Esophagus squamous epithelium (tissue), 5 donors: ENCODE results near the gene PPM1F. TPM values are rescaled to one million over a fixed set of nuclear protein-coding genes. Genes with fewer than 3 reads are reported as not detected.
"Not testable (repeated sequence)": the region's sequence is repeated elsewhere in the genome, so short reads cannot be mapped to it uniquely, and the experiment has no call there.

Source experiments
- DNase-seq: peaks from one replicate; lab custom pipeline; 2025; lab: John Stamatoyannopoulos, UW
- H3K27ac ChIP-seq, 4 donors: fragments of 200-600 bp; sonication (generic); one replicate each; pipeline ENCODE4 v1.5.1; 2016 to 2019; ENCODE audit warnings: mild to moderate bottlenecking in 1 of 4
- H3K27me3 ChIP-seq, 4 donors: fragments of 200-600 bp; sonication (generic); 1 replicate in 3 of 4; 2 replicates in 1 of 4; pipeline versions ENCODE4 v1.5.1 to v1.6.0; 2017 to 2021; ENCODE audit warnings: antibody characterized with exemption in 1 of 4
- H3K36me3 ChIP-seq, 3 donors: fragments of 200-600 bp; sonication (generic); one replicate each; pipeline ENCODE4 v1.5.1; 2016 to 2019
- H3K4me1 ChIP-seq, 3 donors: fragments of 200-600 bp; sonication (generic); one replicate each; pipeline ENCODE4 v1.5.1; 2017 to 2019
- H3K4me3 ChIP-seq, 4 donors: fragments of 200-600 bp; sonication (generic); 1 replicate in 3 of 4; 2 replicates in 1 of 4; pipeline ENCODE4 v1.5.1; 2016 to 2019; ENCODE audit warnings: mild to moderate bottlenecking in 2 of 4, moderate library complexity in 1 of 4
- H3K9me3 ChIP-seq, 3 donors: fragments of 200-600 bp; sonication (generic); one replicate each; pipeline ENCODE4 v1.5.1; 2016 to 2019
- CTCF ChIP-seq, 6 experiments: fragments of 450-650 bp in 4 of 6; fragments of 200-600 bp in 2 of 6; sonication (generic) in 2 of 6; IDR thresholded peaks; one replicate each; pipeline ENCODE4 v1.5.1; 2016 to 2019; ENCODE audit warnings: antibody characterized with exemption in 6 of 6, mild to moderate bottlenecking in 4 of 6, moderate library complexity in 4 of 6
- POLR2A ChIP-seq, 4 donors: fragments of 450-650 bp; IDR thresholded peaks; one replicate each; pipeline ENCODE4 v1.6.1; 2017; ENCODE audit warnings: antibody characterized with exemption in 4 of 4, mild to moderate bottlenecking in 4 of 4, moderate library complexity in 3 of 4
- WGBS, 2 donors: methylation state at CpG; one replicate each; pipeline ENCODE4 v1.1.5; 2018; 5-methylcytosine and 5-hydroxymethylcytosine counted together
- intact Hi-C: fragments of 100-400 bp; cut with DNase I; formaldehyde crosslinking; loops from one replicate; pipeline ENCODE4 v1.15.0; 2022
- total RNA-seq, 4 donors: library from RNA; depleted of rRNA; stranded (reverse); fragments of >200 nt; gene quantifications; one replicate each; pipeline ENCODE4 v1.1.0, GENCODE V29; 2016
- donor health status: DM: yes; HTN: yes; CAD: no.

PPM1F gene
- total RNA-seq, 4 donors from 2014 or later, result 22.2 to 39.7 (median 25.9) TPM

DNA sequence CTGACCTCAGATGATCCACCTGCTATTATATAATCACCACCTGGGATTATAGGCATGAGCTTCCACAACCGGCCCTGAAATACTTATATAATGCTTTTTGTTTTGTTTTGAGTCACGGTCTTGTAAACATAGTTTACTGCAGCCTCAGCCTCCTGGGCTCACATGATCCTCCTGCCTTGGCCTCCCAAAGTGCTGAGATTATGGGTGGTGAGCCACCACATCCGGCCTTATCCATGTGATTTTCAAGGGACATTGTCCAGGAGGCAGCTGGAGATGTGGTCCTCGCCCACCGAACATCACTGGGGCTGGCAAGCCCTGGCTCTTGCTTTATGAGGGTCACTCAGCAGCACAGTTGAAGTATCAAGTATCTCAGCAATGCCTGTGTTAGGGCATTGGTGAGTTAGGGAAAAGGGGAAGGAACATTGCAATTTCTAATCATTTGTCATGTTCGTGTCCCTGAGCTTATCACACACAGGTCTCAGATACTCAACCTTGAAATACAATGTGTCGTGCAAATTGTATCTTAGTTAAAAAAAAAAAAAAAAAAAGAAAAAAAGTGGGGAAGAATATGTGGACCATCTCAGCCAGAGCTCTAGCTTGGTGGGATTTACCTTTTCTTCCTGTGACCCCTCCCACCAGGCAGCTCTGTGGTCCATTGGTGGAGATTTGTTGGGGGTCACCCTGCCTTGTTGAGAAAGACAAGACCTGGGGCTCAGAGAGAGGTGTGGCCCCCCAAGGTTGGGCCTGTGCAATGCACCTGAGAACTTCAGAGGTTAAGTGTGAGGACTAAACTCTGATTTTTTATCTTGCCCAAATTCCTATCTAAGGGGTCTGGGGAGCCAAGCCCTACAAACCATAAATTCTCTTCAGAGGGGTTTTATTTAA lies 44.8 kb downstream of the PPM1F start:
- intact Hi-C loops, result no loop called here
- DNase-seq, result no peak
- Histone ChIP-seq H3K4me3 (no peak overlapping the region), H3K36me3 (peaks cover 0 to 7% (median 0%) of the 10 kb centered on the region in 3 donors), H3K4me1 (no peaks in the 10 kb centered on the region), H3K27me3 (no peaks in the 10 kb centered on the region), H3K9me3 (no peaks in the 10 kb centered on the region), H3K27ac (no peak overlapping the region)
- no peak for TF ChIP-seq CTCF (IDR thresholded peaks at IDR 0.05)
- no peak for TF ChIP-seq POLR2A (IDR thresholded peaks at IDR 0.05)
- 86 to 90% methylated on average over 7 of the region's 7 CpGs for WGBS, 2 donors

- H3K27ac ChIP-seq, H3K4me1 ChIP-seq, H3K36me3 ChIP-seq, H3K9me3 ChIP-seq, intact Hi-C loops, H3K27me3 ChIP-seq, H3K4me3 ChIP-seq, DNase-seq: not testable (repeated sequence)
- 82 to 97% methylated on average over 7 to 11 of the region's 11 CpGs for WGBS, 2 donors
These were observed 47.4 kb downstream of the PPM1F start for GRCh38 chr22:21905234-21905633.

- no peaks in the 10 kb centered on the region for H3K9me3 ChIP-seq
- intact Hi-C loops, result no loop called here
- WGBS, 2 donors, result 96 to 100% methylated on average over 2 to 4 of the region's 4 CpGs
- no peaks in the 10 kb centered on the region for H3K4me1 ChIP-seq
- no peak overlapping the region for H3K27ac ChIP-seq
- peaks cover 0 to 7% (median 0%) of the 10 kb centered on the region in 3 donors for H3K36me3 ChIP-seq
- no peak overlapping the region for H3K4me3 ChIP-seq
- no peaks in the 10 kb centered on the region for H3K27me3 ChIP-seq
- no peak for TF ChIP-seq POLR2A (IDR thresholded peaks at IDR 0.05)
- no peak for TF ChIP-seq CTCF (IDR thresholded peaks at IDR 0.05)
- DNase-seq, result no peak
These were observed 48.3 kb downstream of the PPM1F start for GRCh38 chr22:21904250-21904789.

DNA sequence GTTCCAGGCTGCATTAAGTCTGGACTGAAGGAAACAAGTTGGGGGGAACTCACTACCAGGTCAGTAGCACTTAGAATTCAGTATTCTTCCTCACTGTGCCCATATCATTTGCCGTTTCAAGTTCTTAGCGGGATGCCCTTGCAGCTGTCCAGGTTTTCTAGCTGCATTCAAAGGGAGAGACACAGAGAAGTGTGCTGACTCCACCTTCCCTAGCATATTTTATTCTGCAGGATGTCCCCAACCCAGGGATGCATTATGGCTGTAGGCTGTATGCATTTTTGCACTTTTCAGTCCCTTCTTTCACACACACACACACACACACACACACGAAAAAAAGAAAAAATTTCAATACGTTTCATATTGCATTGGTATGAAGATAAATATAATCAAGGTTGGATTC lies 49.4 kb downstream of the PPM1F start:
- H3K27me3 ChIP-seq, result no peaks in the 10 kb centered on the region
- no peaks in the 10 kb centered on the region for H3K4me1 ChIP-seq
- peaks cover 0 to 7% (median 0%) of the 10 kb centered on the region in 3 donors for H3K36me3 ChIP-seq
- TF ChIP-seq POLR2A (IDR thresholded peaks at IDR 0.05) (no peak), CTCF (IDR thresholded peaks at IDR 0.05) (no peak)
- H3K9me3 ChIP-seq, result no peaks in the 10 kb centered on the region
- no peak overlapping the region for H3K27ac ChIP-seq
- no peak for DNase-seq
- H3K4me3 ChIP-seq, result no peak overlapping the region
- intact Hi-C loops, result no loop called here
- WGBS, 2 donors, result 83 to 96% methylated on average over 4 of the region's 4 CpGs

DNA sequence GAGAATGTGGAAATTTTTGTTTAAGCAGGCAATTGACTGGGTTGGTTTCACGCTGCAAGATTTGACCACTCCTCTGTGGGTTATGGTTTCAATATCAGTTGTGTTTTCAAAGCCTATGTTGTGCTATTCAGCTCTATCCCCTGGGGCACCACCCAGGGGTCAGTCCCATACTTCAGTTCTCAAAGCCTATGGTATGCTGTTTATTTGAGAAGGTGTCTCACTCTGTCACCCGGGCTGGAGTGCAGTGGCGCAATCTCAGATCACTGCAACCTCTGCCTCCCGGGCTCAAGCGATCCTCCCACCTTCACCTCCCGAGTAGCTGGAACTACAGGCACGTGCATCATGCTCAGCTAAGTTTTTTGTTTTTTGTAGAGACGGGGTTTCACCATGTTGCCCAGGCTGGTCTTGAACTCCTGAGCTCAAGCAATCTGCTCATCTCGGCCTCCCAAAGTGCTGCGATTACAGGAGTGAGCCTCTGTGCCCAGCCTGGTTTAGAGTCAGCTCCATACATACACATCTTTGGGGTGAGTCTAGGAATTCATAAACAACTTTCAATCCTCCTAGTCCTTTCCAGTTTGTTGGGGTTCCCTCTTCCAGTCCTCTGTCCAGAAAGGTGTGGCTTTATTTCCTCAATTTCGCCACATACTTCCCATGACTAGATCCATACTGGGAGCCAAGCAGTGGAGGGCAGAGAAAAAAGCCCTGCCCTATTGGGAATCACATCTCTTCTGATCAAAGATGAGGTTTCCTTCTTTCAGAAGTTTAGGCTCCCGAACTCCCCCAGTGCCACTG lies 50.2 kb downstream of the PPM1F start:
- Histone ChIP-seq H3K36me3 (peaks cover 0 to 7% (median 0%) of the 10 kb centered on the region in 3 donors), H3K27ac (no peak overlapping the region), H3K4me1 (no peaks in the 10 kb centered on the region), H3K4me3 (no peak overlapping the region), H3K27me3 (no peaks in the 10 kb centered on the region), H3K9me3 (no peaks in the 10 kb centered on the region)
- DNase-seq, result no peak
- no peak for TF ChIP-seq POLR2A (IDR thresholded peaks at IDR 0.05)
- no peak for TF ChIP-seq CTCF (IDR thresholded peaks at IDR 0.05)
- 79 to 83% methylated on average over 12 of the region's 12 CpGs for WGBS, 2 donors
- intact Hi-C loops, result no loop called here
